GM23338 (cell line): ENCODE measurements around the gene SLC8A1. TPM values are rescaled to one million over a fixed set of nuclear protein-coding genes. Genes with fewer than 3 reads are reported as not detected.

Source experiments
- ATAC-seq: fragments of 200-7000 bp; cut with Tn5 transposase; 3 replicates; pipeline ENCODE4 v1.9.1; 2020
- DNase-seq: peaks from one replicate; pipeline ENCODE4 v3.0.0-alpha.2; 2015; ENCODE audit warnings: low spot score
- H2AFZ ChIP-seq: fragments of 200-600 bp; sonication (generic); 2 replicates; pipeline ENCODE4 v1.8.0; 2016; ENCODE audit warnings: antibody characterized with exemption, mild to moderate bottlenecking, moderate library complexity
- H3F3A ChIP-seq: fragments of 200-600 bp; sonication (generic); replicated peaks from 2 replicates; pipeline ENCODE4 v1.8.0; 2017; ENCODE audit warnings: antibody characterized with exemption, mixed run types, low read depth
- H3K27ac ChIP-seq: fragments of 200-600 bp; sonication (generic); 2 replicates; pipeline ENCODE4 v1.6.1; 2016; ENCODE audit warnings: low read depth
- H3K27me3 ChIP-seq: fragments of 200-600 bp; sonication (generic); 2 replicates; pipeline ENCODE4 v1.8.0; 2016; ENCODE audit warnings: mild to moderate bottlenecking, mixed run types, moderate library complexity; ENCODE audit not compliant: insufficient read depth
- H3K36me3 ChIP-seq: fragments of 200-600 bp; sonication (generic); 2 replicates; pipeline ENCODE4 v1.8.0; 2016; ENCODE audit warnings: mild to moderate bottlenecking; ENCODE audit not compliant: insufficient read depth
- H3K4me1 ChIP-seq: fragments of 200-600 bp; sonication (generic); 2 replicates; pipeline ENCODE4 v1.8.0; 2016; ENCODE audit warnings: mild to moderate bottlenecking, moderate library complexity; ENCODE audit not compliant: insufficient read depth
- H3K4me2 ChIP-seq: fragments of 200-600 bp; sonication (generic); 2 replicates; pipeline ENCODE4 v1.7.1; 2017; ENCODE audit warnings: mixed run types
- H3K4me3 ChIP-seq: fragments of 200-600 bp; sonication (generic); 2 replicates; pipeline ENCODE4 v1.6.1; 2016; ENCODE audit warnings: mixed run types
- H3K79me2 ChIP-seq: fragments of 200-600 bp; sonication (generic); replicated peaks from 2 replicates; pipeline ENCODE4 v1.8.0; 2017; ENCODE audit warnings: mild to moderate bottlenecking; ENCODE audit not compliant: insufficient read depth
- H3K9me2 ChIP-seq: fragments of 200-600 bp; sonication (generic); 2 replicates; pipeline ENCODE4 v1.8.0; 2017; ENCODE audit not compliant: insufficient read depth
- H4K20me1 ChIP-seq: fragments of 200-600 bp; sonication (generic); replicated peaks from 2 replicates; pipeline ENCODE4 v1.8.0; 2017; ENCODE audit warnings: mild to moderate bottlenecking; ENCODE audit not compliant: insufficient read depth
- H3K27ac Mint-ChIP-seq: 2 replicates; pipeline ENCODE4 v1.8.0; 2020; ENCODE audit warnings: inconsistent platforms, mild to moderate bottlenecking, moderate library complexity, mixed read lengths
- H3K27me3 Mint-ChIP-seq: 3 replicates; pipeline ENCODE4 v1.8.0; 2022; ENCODE audit warnings: low read depth, mild to moderate bottlenecking, moderate library complexity, mixed read lengths, inconsistent platforms; ENCODE audit not compliant: insufficient read depth, poor library complexity
- H3K36me3 Mint-ChIP-seq: 3 replicates; pipeline ENCODE4 v1.8.0; 2021; ENCODE audit warnings: low read depth, mild to moderate bottlenecking, inconsistent platforms, moderate library complexity, mixed read lengths
- H3K4me1 Mint-ChIP-seq: 3 replicates; pipeline ENCODE4 v1.8.0; 2020; ENCODE audit warnings: mild to moderate bottlenecking, inconsistent platforms, mixed read lengths
- H3K4me3 Mint-ChIP-seq: 3 replicates; pipeline ENCODE4 v1.8.0; 2021; ENCODE audit warnings: moderate library complexity, mild to moderate bottlenecking, inconsistent platforms, mixed read lengths
- H3K9me3 Mint-ChIP-seq: 3 replicates; pipeline ENCODE4 v1.8.0; 2020; ENCODE audit warnings: moderate library complexity, mild to moderate bottlenecking, inconsistent platforms, mixed read lengths
- EZH2 ChIP-seq: fragments of 200-600 bp; sonication (generic); IDR thresholded peaks from one replicate; pipeline ENCODE4 v1.8.0; 2017; ENCODE audit warnings: antibody characterized with exemption, mild to moderate bottlenecking, low read depth; ENCODE audit not compliant: unreplicated experiment
- EZH2phosphoT487 ChIP-seq: fragments of 200-600 bp; sonication (generic); IDR thresholded peaks from one replicate; pipeline ENCODE4 v1.8.1; 2018; ENCODE audit warnings: antibody characterized with exemption; ENCODE audit not compliant: unreplicated experiment
- NANOG ChIP-seq: IDR thresholded peaks from 2 replicates; pipeline ENCODE4 v1.6.1; 2016; ENCODE audit warnings: antibody characterized with exemption, borderline replicate concordance
- POLR2AphosphoS5 ChIP-seq: IDR thresholded peaks from 2 replicates; pipeline ENCODE4 v1.6.1; 2016; ENCODE audit warnings: antibody characterized with exemption, low read depth
- STAT1 ChIP-seq: IDR thresholded peaks from one replicate; pipeline ENCODE4 v1.6.1; 2016; ENCODE audit warnings: antibody characterized with exemption; ENCODE audit not compliant: unreplicated experiment
- ZNF114 ChIP-seq: fragments of 250-450 bp; sonication (Bioruptor Pico); IDR thresholded peaks from 2 replicates; pipeline ENCODE4 v1.5.0; 2020; ENCODE audit warnings: mild to moderate bottlenecking, moderate library complexity
- ZNF331 ChIP-seq: fragments of 250-450 bp; sonication (Bioruptor Pico); IDR thresholded peaks from 2 replicates; pipeline ENCODE4 v1.5.0; 2020; ENCODE audit warnings: low read depth, mild to moderate bottlenecking, moderate library complexity
- polyA plus RNA-seq: library from polyadenylated mRNA; unstranded; fragments of >200 nt; fragmentation: Nextera tagmentation; extraction: Ambion mirVana; gene quantifications from 2 replicates; pipeline ENCODE4 v1.2.1, GENCODE V29; 2016
- total RNA-seq: library from RNA; depleted of rRNA; stranded (reverse); fragments of >200 nt; shearing (Covaris generic); gene quantifications from 2 replicates; pipeline ENCODE4 v1.2.3, GENCODE V29; 2014
- TF ChIP-seq, protein P1 (sequence below), 2 experiments: fragments of 200-600 bp in 1 of 2; sonication (generic) in 1 of 2; conservative IDR thresholded peaks; 2 replicates each; pipeline versions ENCODE4 v1.5.1 to v1.6.1; 2016 to 2017; ENCODE audit warnings: antibody characterized with exemption in 2 of 2, low read depth in 2 of 2, mild to moderate bottlenecking in 2 of 2, moderate library complexity in 1 of 2

The SLC8A1 gene
- total and polyA plus RNA-seq, 2 experiments from 2014 or later, result 2.5 to 3.3 TPM

DNA sequence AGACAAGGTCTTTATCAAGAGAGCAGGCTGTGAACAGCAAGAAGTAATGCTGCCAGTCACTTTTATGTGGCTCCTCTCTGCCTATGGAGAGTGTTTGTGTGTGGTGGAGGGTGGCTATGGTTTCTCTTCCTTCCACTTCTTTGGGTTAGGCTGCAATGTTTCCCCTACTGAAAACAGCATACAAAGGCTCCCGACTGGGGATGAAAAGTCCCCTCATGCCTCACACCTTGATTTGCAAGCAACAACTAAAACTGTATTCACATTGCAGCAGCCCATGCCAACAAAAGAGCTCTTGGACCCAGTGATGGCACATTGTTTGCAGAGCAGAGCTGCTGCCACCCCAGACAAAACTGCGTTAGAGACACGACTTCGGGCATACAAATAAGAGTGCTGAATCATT is 301.6 kb downstream of the SLC8A1 start:
- Histone ChIP-seq H3K79me2 (no peaks in the 10 kb centered on the region), H2AFZ (peak overlapping the region; percentile 80; the same call in 1 of the 2 replicates), H3K9me2 (peaks cover 5% of the 10 kb centered on the region; the same call in 1 of the 2 replicates), H3K36me3 (no peaks in the 10 kb centered on the region), H4K20me1 (no peaks in the 10 kb centered on the region), H3F3A (no peaks in the 10 kb centered on the region), H3K27me3 (no peaks in the 10 kb centered on the region), H3K4me2 (no peak overlapping the region), H3K4me3 (no peak overlapping the region), H3K27ac (no peak overlapping the region), H3K4me1 (peaks cover 7% of the 10 kb centered on the region; the same call in 1 of the 2 replicates)
- Mint-ChIP-seq H3K9me3 (no peaks in the 10 kb centered on the region), H3K4me1 (peaks cover 35% of the 10 kb centered on the region), H3K4me3 (no peak overlapping the region), H3K27me3 (peaks cover 2% of the 10 kb centered on the region), H3K27ac (0 out of 2 replicates have a peak overlapping the region, but pooled peaks have one; percentile 9), H3K36me3 (no peaks in the 10 kb centered on the region)
- TF ChIP-seq, protein P1, sequence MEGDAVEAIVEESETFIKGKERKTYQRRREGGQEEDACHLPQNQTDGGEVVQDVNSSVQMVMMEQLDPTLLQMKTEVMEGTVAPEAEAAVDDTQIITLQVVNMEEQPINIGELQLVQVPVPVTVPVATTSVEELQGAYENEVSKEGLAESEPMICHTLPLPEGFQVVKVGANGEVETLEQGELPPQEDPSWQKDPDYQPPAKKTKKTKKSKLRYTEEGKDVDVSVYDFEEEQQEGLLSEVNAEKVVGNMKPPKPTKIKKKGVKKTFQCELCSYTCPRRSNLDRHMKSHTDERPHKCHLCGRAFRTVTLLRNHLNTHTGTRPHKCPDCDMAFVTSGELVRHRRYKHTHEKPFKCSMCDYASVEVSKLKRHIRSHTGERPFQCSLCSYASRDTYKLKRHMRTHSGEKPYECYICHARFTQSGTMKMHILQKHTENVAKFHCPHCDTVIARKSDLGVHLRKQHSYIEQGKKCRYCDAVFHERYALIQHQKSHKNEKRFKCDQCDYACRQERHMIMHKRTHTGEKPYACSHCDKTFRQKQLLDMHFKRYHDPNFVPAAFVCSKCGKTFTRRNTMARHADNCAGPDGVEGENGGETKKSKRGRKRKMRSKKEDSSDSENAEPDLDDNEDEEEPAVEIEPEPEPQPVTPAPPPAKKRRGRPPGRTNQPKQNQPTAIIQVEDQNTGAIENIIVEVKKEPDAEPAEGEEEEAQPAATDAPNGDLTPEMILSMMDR (conservative IDR thresholded peaks at IDR 0.05; ENCODE audit: low read depth in 2 of 2), result no peak
- TF ChIP-seq STAT1 (no peak), EZH2phosphoT487 (no peak), EZH2 (no peak), ZNF114 (CRISPR knock-in tag) (no peak), NANOG (no peak), POLR2AphosphoS5 (no peak), ZNF331 (CRISPR knock-in tag) (no peak)
- DNase-seq, result no peak
- ATAC-seq, result peak; percentile 56

DNA sequence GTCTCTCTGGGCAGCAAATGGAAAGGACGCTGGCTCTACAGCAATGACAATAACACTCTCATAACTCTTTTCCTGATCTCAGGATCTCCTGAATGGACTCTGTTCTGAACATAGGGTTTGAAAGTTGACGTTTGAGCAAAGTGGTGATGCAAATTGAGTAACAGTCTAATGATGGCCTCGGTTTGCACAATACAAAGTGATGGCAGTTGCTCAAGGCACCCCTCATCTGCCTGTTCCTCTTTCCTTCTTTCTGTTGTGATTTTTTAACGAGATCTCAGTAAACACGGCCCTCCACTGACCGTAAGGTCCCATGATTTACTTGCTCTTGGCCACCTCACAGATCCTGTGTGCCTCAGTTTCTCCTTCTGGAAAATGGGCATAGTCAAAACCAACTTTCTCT is 303.6 kb downstream of the SLC8A1 start:
- H3K4me1 Mint-ChIP-seq, result peaks cover 53% of the 10 kb centered on the region
- Histone ChIP-seq H3K36me3 (no peaks in the 10 kb centered on the region), H3F3A (no peaks in the 10 kb centered on the region), H3K4me2 (no peak overlapping the region), H3K4me1 (peaks cover 20% of the 10 kb centered on the region), H3K9me2 (peaks cover 5% of the 10 kb centered on the region; the same call in 1 of the 2 replicates), H3K27me3 (no peaks in the 10 kb centered on the region), H3K4me3 (no peak overlapping the region), H2AFZ (no peak overlapping the region), H3K27ac (no peak overlapping the region), H4K20me1 (no peaks in the 10 kb centered on the region), H3K79me2 (no peaks in the 10 kb centered on the region)
- H3K4me3 Mint-ChIP-seq, result no peak overlapping the region
- TF ChIP-seq, protein P1 (conservative IDR thresholded peaks at IDR 0.05; ENCODE audit: low read depth in 2 of 2), result no peak
- peaks cover 2% of the 10 kb centered on the region for H3K27me3 Mint-ChIP-seq
- ATAC-seq (no peak), DNase-seq (no peak)
- H3K9me3 Mint-ChIP-seq, result no peaks in the 10 kb centered on the region
- no peak overlapping the region for H3K27ac Mint-ChIP-seq
- no peaks in the 10 kb centered on the region; the same call in 2 of the 3 replicates for H3K36me3 Mint-ChIP-seq
